ENCODE measurements around the gene ATP6V0B.

The ATP6V0B gene

DNA sequence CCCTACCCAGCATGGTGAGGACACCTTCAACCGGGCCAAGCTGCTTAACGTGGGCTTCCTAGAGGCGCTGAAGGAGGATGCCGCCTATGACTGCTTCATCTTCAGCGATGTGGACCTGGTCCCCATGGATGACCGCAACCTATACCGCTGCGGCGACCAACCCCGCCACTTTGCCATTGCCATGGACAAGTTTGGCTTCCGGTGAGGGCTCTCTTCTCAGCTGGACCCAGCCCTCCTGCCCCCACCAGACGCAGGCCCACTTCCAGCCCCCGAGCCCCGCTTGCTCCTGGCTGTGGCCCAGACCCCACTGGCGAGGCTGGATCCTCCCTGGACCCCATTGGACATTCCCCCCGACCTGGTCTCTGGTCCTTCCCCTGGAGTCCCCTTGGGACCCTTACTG lies 10.1 kb downstream of the ATP6V0B start:
- CTCF ChIA-PET, result interaction anchor here (1.0 kb wide), 1 partner anchor 50 kb away, joined by 3 read pairs; no protein-coding TSS in a partner anchor

DNA sequence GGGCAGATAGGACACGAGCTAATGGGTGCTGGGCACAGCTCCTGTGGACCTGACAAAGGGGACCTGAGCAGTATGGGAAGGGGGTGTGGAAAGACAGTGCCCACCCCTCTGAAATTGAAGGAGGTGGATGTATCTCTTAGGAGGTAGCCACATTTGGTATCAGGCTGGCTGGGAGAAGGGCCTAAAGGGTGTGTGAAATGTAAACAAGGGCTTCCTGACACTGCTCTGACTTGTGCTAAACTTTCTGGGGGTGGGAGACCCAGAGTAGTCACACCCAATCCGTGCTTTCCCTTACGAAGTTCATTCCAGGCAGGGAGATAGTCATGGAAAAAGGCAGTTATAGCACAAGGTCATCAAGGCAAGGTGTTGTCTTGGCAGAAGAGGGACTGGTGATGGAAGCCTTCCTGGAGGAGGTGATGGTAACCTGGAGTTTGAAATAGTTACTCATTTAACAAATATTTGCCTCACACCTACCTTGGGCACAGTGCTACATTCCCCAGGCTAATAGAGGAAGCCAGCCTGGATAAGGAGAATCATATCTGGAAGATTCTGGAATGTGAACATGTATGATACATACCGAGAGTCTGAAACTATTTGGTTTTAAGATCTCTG lies 11.3 kb downstream of the ATP6V0B start:
- no peak for TF ChIP-seq CTCF (IDR thresholded peaks at IDR 0.05; ENCODE audit: control extremely low read depth, extremely low read depth, low read depth, missing control alignments)
- POLR2A ChIA-PET, result no interaction called here
- DNase-seq (ENCODE audit: extremely low spot score), result no peak
- CTCF ChIA-PET, result no interaction called here

More for the DNA sequence above, 10.1 kb downstream of the ATP6V0B start:
- DNase-seq (ENCODE audit: extremely low spot score), result no peak
- POLR2A ChIA-PET, result no interaction called here
- TF ChIP-seq CTCF (IDR thresholded peaks at IDR 0.05; ENCODE audit: control extremely low read depth, extremely low read depth, low read depth, missing control alignments), result no peak

DNA sequence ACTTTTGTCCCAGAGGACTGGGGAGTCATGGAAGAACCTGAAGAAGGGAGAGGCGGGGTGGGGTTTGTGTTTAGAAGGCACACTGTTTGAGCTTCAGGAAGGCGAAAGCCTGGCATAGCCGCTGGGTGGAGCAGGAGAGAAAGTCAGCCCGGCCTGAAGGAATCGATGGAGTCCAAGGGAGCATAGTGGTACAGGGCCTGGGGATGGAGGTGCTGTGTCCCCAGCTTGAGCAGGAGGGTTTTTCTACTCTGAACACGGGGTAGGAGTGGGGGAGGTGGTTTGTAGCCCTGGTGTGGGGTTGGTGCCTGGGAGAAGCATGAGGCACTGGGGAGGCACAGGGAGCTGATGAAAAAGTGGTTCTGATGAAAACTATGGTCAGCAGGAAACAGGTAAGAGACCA lies 12.0 kb downstream of the ATP6V0B start:
- CTCF ChIA-PET, result interaction anchor here (1.6 kb wide), 1 partner anchor 18 kb away, joined by 3 read pairs; no protein-coding TSS in a partner anchor
- no peak for DNase-seq (ENCODE audit: extremely low spot score)
- POLR2A ChIA-PET, result no interaction called here
- no peak for TF ChIP-seq CTCF (IDR thresholded peaks at IDR 0.05; ENCODE audit: control extremely low read depth, extremely low read depth, low read depth, missing control alignments)

GRCh38 chr1:43987159-43987902 lies 12.6 kb downstream of the ATP6V0B start:
- TF ChIP-seq CTCF (IDR thresholded peaks at IDR 0.05; ENCODE audit: control extremely low read depth, extremely low read depth, low read depth, missing control alignments), result no peak
- DNase-seq (ENCODE audit: extremely low spot score), result no peak
- POLR2A ChIA-PET, result interaction anchor here (1.1 kb wide), 1 partner anchor 13 kb away, joined by 3 read pairs; the partner anchor contains the start of gene ATP6V0B
- CTCF ChIA-PET, result interaction anchor here (1.2 to 2.2 kb wide), 3 partner anchors 11 to 223 kb away, joined by 3 to 9 read pairs (median 3); partner anchors contain the start of gene ATP6V0B

GRCh38 chr1:43990271-43991199 lies 15.8 kb downstream of the ATP6V0B start:
- no peak for TF ChIP-seq CTCF (IDR thresholded peaks at IDR 0.05; ENCODE audit: control extremely low read depth, extremely low read depth, low read depth, missing control alignments)
- ChIA-PET POLR2A (no interaction called here), CTCF (interaction anchor here (1.7 to 2.4 kb wide), 3 partner anchors 14 to 56 kb away, joined by 6 to 9 read pairs (median 8); no protein-coding TSS in a partner anchor)
- DNase-seq (ENCODE audit: extremely low spot score), result no peak

DNA sequence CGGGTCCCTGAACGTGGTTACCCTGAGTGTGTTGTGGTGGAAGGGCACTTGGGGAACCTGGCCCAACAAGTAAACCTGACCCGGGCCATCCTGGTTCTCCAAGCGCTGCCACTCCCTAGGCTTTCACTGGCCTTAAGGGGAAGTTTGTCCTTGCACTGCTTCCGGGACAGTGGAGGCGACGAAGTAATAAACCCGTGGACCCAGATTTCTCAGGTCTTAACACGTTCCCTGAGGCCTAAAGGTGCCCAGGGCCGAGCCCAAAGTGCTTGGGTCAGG lies 16.4 kb downstream of the ATP6V0B start:
- CTCF ChIA-PET, result interaction anchor here (1.7 to 2.4 kb wide), 3 partner anchors 14 to 57 kb away, joined by 6 to 9 read pairs (median 8); no protein-coding TSS in a partner anchor

More for the DNA sequence above, 16.4 kb downstream of the ATP6V0B start:
- TF ChIP-seq CTCF (IDR thresholded peaks at IDR 0.05; ENCODE audit: control extremely low read depth, extremely low read depth, low read depth, missing control alignments), result no peak
- POLR2A ChIA-PET, result no interaction called here
- DNase-seq (ENCODE audit: extremely low spot score), result no peak
